Calu3 (cell line): Measurements from ENCODE around the gene ERCC1. TPM values are rescaled to one million over a fixed set of nuclear protein-coding genes. Genes with fewer than 3 reads are reported as not detected.

ENCODE experiments used
- Bru-seq: library from RNA; stranded (reverse); fragments of 400-500 nt; gene quantifications from one replicate; lab custom pipeline; 2021; lab: Mats Ljungman, UMichigan
- BruChase-seq, 2 experiments: library from RNA; stranded (reverse); fragments of 400-500 nt; gene quantifications; one replicate each; lab custom pipeline; 2021; lab: Mats Ljungman, UMichigan
- BruUV-seq: library from RNA; stranded (reverse); fragments of 400-500 nt; replicated peaks from 2 replicates; lab custom pipeline; 2021; lab: Mats Ljungman, UMichigan
- CTCF ChIA-PET: fragments of 300-600 bp; sonication (Branson Sonifier 250); formaldehyde crosslinking; loops from one replicate; lab custom pipeline; 2022; ENCODE audit warnings: antibody characterized with exemption; lab: Charles Lee
- DNase-seq: peaks from one replicate; pipeline ENCODE4 v3.0.0; 2022
- H3K27ac Mint-ChIP-seq: one replicate; pipeline ENCODE4 v1.8.0; 2022; ENCODE audit warnings: mixed read lengths; ENCODE audit not compliant: unreplicated experiment
- H3K27me3 Mint-ChIP-seq: one replicate; pipeline ENCODE4 v1.8.0; 2022; ENCODE audit warnings: mixed read lengths; ENCODE audit not compliant: unreplicated experiment
- H3K36me3 Mint-ChIP-seq: one replicate; pipeline ENCODE4 v1.8.0; 2022; ENCODE audit warnings: mild to moderate bottlenecking, moderate library complexity, mixed read lengths; ENCODE audit not compliant: insufficient read depth, unreplicated experiment
- H3K4me1 Mint-ChIP-seq: one replicate; pipeline ENCODE4 v1.8.0; 2022; ENCODE audit warnings: mild to moderate bottlenecking, low read depth, mixed read lengths; ENCODE audit not compliant: unreplicated experiment
- H3K4me3 Mint-ChIP-seq: one replicate; pipeline ENCODE4 v1.8.0; 2022; ENCODE audit warnings: mild to moderate bottlenecking, low read depth, moderate library complexity, mixed read lengths; ENCODE audit not compliant: unreplicated experiment
- H3K9me3 Mint-ChIP-seq: one replicate; pipeline ENCODE4 v1.8.0; 2022; ENCODE audit warnings: low read depth, mixed read lengths; ENCODE audit not compliant: unreplicated experiment
- CTCF ChIP-seq: fragments of 200-600 bp; IDR thresholded peaks from one replicate; pipeline ENCODE4 v1.8.0; 2022; ENCODE audit warnings: antibody characterized with exemption; ENCODE audit not compliant: unreplicated experiment
- intact Hi-C: fragments of 100-400 bp; cut with micrococcal nuclease; formaldehyde crosslinking; loops from one replicate; pipeline ENCODE4 v1.10.0; 2022; ENCODE audit not compliant: unreplicated experiment
- long read RNA-seq: library from polyadenylated mRNA; stranded (forward); transcript quantifications from one replicate; pipeline ENCODE4 v2.0.0, GENCODE V29; 2022
- total RNA-seq: library from RNA; stranded (reverse); gene quantifications from 2 replicates; pipeline ENCODE4 v1.2.3, GENCODE V29; 2022

Gene ERCC1
- total RNA-seq (55.7 and 58.9 TPM in 2 replicates), Bru-seq, nascent RNA (percentile 49 among the genes with signal in this experiment), BruChase-seq, experiment 1, labeled RNA remaining after a 6-hour chase (percentile 54 among the genes with signal in this experiment), BruChase-seq, experiment 2, labeled RNA remaining after a 2-hour chase (percentile 52 among the genes with signal in this experiment)
- long read RNA-seq, transcript ERCC1-202 (10 exons, 3,828 nt) = major isoform, 19 of 91 reads
- long read RNA-seq, transcript ERCC1-208 (10 exons, 1,453 nt) = minor isoform, 8 of 91 reads
- long read RNA-seq, transcript ERCC1-201 (8 exons, 1,278 nt) = minor isoform, 5 of 91 reads
- long read RNA-seq, partial matches to known transcripts = 31 of 91 reads
- long read RNA-seq, other reads (novel, unspliced or antisense) = 26 of 91 reads

- Mint-ChIP-seq H3K4me1 (peaks cover 41% of the 10 kb centered on the region), H3K36me3 (peaks cover 46% of the 10 kb centered on the region), H3K27ac (peak within 1 kb of the TSS; percentile 85), H3K27me3 (no peaks in the 10 kb centered on the region), H3K4me3 (peak within 1 kb of the TSS; percentile 77), H3K9me3 (no peaks in the 10 kb centered on the region)
- intact Hi-C loops = loop anchor here (2.0 kb wide), 1 partner anchor 19 kb away; the partner anchor contains the start of gene PPP1R13L
- CTCF ChIA-PET = interaction anchor here (0.8 to 2.1 kb wide), 7 partner anchors 16 to 269 kb away, joined by 3 to 18 read pairs (median 7); partner anchors contain the start of genes PPP1R13L and QPCTL
- no peak for TF ChIP-seq CTCF
- DNase-seq = peak; percentile 99
- BruUV-seq = TSS peak; percentile 87
These were observed at the start of gene ERCC1 for GRCh38 chr19:45423589-45424190. TSS of gene ERCC1 (minus strand) at chr19:45423917. CDS start at chr19:45423374, 543 bp downstream.

GRCh38 chr19:45473367-45473681 lies 49.6 kb upstream of the ERCC1 start:
- TF ChIP-seq CTCF = no peak
- Mint-ChIP-seq H3K27me3 (peaks cover 14% of the 10 kb centered on the region), H3K4me1 (peaks cover 52% of the 10 kb centered on the region), H3K9me3 (no peaks in the 10 kb centered on the region), H3K27ac (peak overlapping the region; percentile 58), H3K36me3 (peaks cover 95% of the 10 kb centered on the region), H3K4me3 (no peak overlapping the region)
- no peak for DNase-seq
- CTCF ChIA-PET = interaction anchor here (1.4 kb wide), 1 partner anchor 34 kb away, joined by 4 read pairs; no protein-coding TSS in a partner anchor
- intact Hi-C loops = no loop called here
- no TSS peak for BruUV-seq

- no TSS peak for BruUV-seq
- CTCF ChIA-PET = interaction anchor here (1.4 kb wide), 1 partner anchor 34 kb away, joined by 4 read pairs; no protein-coding TSS in a partner anchor
- intact Hi-C loops = no loop called here
- DNase-seq = no peak
- no peak for TF ChIP-seq CTCF
- peaks cover 14% of the 10 kb centered on the region for H3K27me3 Mint-ChIP-seq
- H3K27ac Mint-ChIP-seq = peak overlapping the region; percentile 99
- H3K9me3 Mint-ChIP-seq = no peaks in the 10 kb centered on the region
- peaks cover 51% of the 10 kb centered on the region for H3K4me1 Mint-ChIP-seq
- H3K4me3 Mint-ChIP-seq = peak overlapping the region; percentile 2
- peaks cover 95% of the 10 kb centered on the region for H3K36me3 Mint-ChIP-seq
These were observed 49.0 kb upstream of the ERCC1 start for GRCh38 chr19:45472563-45473366.
